ENCODE measurements around the gene TAF13. TPM values are rescaled to one million over a fixed set of nuclear protein-coding genes. Genes with fewer than 3 reads are reported as not detected.
"Not testable (repeated sequence)": the region's sequence is repeated elsewhere in the genome, so short reads cannot be mapped to it uniquely, and the experiment has no call there.

The TAF13 gene
- total RNA-seq, 1 donor from 2014 or later: 24.1 TPM

DNA sequence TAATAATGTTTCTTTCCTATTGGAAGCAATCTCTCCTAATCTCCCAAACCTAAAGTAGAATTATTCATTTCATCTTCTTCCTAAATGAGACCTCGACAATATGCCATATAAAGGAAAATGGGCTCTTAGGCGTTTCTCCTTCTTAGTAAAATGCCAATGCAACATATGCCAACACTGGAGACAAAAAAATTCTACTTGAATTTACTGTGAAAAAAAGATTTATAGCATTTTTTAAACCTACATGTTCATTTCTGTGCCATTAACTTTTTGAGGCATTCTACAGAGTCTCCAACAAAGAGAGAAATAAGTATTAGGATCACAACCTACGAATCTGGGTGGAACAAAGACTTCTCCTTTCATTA, 35.2 kb downstream of the TAF13 start:
- peak overlapping the region; percentile 92 for H3K27ac Mint-ChIP-seq
- DNase-seq (ENCODE audit: low spot score, unreplicated experiment): no peak
- TF ChIP-seq, protein P1, sequence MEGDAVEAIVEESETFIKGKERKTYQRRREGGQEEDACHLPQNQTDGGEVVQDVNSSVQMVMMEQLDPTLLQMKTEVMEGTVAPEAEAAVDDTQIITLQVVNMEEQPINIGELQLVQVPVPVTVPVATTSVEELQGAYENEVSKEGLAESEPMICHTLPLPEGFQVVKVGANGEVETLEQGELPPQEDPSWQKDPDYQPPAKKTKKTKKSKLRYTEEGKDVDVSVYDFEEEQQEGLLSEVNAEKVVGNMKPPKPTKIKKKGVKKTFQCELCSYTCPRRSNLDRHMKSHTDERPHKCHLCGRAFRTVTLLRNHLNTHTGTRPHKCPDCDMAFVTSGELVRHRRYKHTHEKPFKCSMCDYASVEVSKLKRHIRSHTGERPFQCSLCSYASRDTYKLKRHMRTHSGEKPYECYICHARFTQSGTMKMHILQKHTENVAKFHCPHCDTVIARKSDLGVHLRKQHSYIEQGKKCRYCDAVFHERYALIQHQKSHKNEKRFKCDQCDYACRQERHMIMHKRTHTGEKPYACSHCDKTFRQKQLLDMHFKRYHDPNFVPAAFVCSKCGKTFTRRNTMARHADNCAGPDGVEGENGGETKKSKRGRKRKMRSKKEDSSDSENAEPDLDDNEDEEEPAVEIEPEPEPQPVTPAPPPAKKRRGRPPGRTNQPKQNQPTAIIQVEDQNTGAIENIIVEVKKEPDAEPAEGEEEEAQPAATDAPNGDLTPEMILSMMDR (IDR thresholded peaks at IDR 0.05; ENCODE audit: unreplicated experiment): no peak

DNA sequence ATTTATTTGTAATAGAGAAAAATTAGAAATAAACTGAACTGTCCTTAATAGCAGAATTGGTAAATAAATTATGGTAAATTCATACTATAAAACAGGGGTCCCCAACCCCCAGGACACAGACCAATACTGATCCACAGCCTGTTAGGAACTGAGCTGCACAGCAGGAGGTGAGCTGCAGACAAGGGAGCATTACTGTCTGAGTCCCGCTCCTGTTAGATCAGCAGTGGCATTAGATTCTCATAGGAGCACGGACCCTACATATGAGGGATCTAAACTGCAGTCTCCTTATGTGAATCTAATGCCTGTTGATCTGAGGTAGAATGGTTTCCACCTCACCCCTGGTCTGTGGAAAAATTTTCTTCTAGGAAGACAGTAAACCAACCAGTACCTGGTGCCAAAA, 41.4 kb downstream of the TAF13 start:
- Mint-ChIP-seq H3K4me3 (ENCODE audit: low read depth) (no peak overlapping the region), H3K4me1 (ENCODE audit: low read depth) (no peaks in the 10 kb centered on the region), H3K27ac (no peak overlapping the region), H3K9me3 (ENCODE audit: low read depth) (no peaks in the 10 kb centered on the region), H3K27me3 (no peaks in the 10 kb centered on the region), H3K36me3 (ENCODE audit: insufficient read depth) (no peaks in the 10 kb centered on the region)
- DNase-seq (ENCODE audit: low spot score, unreplicated experiment): no peak
- TF ChIP-seq, protein P1 (IDR thresholded peaks at IDR 0.05; ENCODE audit: unreplicated experiment): no peak

More for the DNA sequence above, 35.2 kb downstream of the TAF13 start:
- peaks cover 6% of the 10 kb centered on the region for H3K4me1 Mint-ChIP-seq (ENCODE audit: low read depth)
- peak overlapping the region; percentile 85 for H3K4me3 Mint-ChIP-seq (ENCODE audit: low read depth)
- no peaks in the 10 kb centered on the region for H3K27me3 Mint-ChIP-seq
- H3K9me3 Mint-ChIP-seq (ENCODE audit: low read depth): no peaks in the 10 kb centered on the region
- H3K36me3 Mint-ChIP-seq (ENCODE audit: insufficient read depth): no peaks in the 10 kb centered on the region

DNA sequence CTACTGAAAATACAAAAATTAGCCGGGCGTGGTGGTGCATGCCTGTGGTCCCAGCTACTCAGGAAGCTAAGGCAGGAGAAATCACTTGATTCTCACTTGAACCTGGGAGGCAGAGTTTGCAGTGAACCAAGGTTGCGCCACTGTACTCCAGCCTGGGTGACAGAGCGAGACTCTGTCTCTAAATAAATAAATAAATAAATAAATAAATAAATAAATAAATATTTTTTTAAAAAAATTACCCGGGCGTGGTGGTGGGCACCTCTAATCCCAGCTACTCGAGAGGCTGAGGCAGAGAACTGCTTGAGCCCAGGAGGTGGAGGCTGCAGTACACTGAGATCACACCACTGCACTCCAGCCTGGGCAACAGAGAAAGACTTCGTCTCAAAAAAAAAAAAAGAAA, 46.3 kb downstream of the TAF13 start:
- not testable (repeated sequence) for H3K27me3 Mint-ChIP-seq; H3K36me3 Mint-ChIP-seq (ENCODE audit: insufficient read depth); DNase-seq (ENCODE audit: low spot score, unreplicated experiment); H3K4me3 Mint-ChIP-seq (ENCODE audit: low read depth); H3K4me1 Mint-ChIP-seq (ENCODE audit: low read depth); H3K27ac Mint-ChIP-seq; H3K9me3 Mint-ChIP-seq (ENCODE audit: low read depth)

DNA sequence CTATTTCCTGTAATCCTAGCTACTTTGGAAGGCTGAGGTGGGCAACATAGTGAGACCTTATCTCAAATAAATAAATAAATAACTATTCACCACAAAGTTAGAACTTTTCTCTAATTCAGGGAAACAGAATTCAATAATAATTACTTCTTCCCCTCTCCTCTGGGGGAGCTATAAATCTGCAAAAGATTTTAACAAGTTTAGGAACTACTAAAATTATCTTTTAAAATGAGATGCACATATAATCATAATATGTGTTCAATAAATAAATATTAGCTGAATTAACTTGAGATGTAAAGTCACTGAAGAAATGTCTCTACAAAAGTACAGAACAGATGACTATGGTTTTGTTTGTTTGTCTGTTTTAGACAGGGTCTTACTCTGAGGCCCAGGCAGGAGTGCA, 48.0 kb downstream of the TAF13 start:
- H3K4me1 Mint-ChIP-seq (ENCODE audit: low read depth): no peaks in the 10 kb centered on the region
- DNase-seq (ENCODE audit: low spot score, unreplicated experiment): no peak
- H3K27me3 Mint-ChIP-seq: no peaks in the 10 kb centered on the region
- H3K36me3 Mint-ChIP-seq (ENCODE audit: insufficient read depth): no peaks in the 10 kb centered on the region
- no peaks in the 10 kb centered on the region for H3K9me3 Mint-ChIP-seq (ENCODE audit: low read depth)
- H3K27ac Mint-ChIP-seq: no peak overlapping the region
- no peak overlapping the region for H3K4me3 Mint-ChIP-seq (ENCODE audit: low read depth)
- TF ChIP-seq, protein P1 (IDR thresholded peaks at IDR 0.05; ENCODE audit: unreplicated experiment): peak; percentile 22

DNA sequence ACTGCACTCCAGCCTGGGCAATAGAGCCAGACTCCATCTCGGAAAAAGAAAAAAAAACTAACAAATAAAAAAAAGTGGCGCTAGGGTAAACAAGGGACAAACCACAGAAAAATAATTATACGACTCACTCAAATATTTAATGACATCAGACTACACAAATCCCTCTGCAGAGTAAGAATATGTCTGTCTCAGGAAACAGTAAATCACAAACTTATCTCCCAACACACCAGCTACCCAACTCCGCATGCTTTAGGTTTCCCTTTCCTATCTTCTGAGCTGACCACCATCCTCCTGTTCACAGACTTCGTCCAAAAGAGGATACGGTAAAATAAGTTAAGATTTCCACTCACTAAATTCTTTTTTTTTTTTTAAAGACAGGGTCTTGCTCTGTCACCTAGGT, 50.1 kb downstream of the TAF13 start:
- Mint-ChIP-seq H3K4me3 (ENCODE audit: low read depth) (no peak overlapping the region), H3K27ac (no peak overlapping the region), H3K27me3 (no peaks in the 10 kb centered on the region), H3K9me3 (ENCODE audit: low read depth) (no peaks in the 10 kb centered on the region), H3K36me3 (ENCODE audit: insufficient read depth) (peaks cover 1% of the 10 kb centered on the region), H3K4me1 (ENCODE audit: low read depth) (no peaks in the 10 kb centered on the region)
- DNase-seq (ENCODE audit: low spot score, unreplicated experiment): no peak
- TF ChIP-seq, protein P1 (IDR thresholded peaks at IDR 0.05; ENCODE audit: unreplicated experiment): no peak

DNA sequence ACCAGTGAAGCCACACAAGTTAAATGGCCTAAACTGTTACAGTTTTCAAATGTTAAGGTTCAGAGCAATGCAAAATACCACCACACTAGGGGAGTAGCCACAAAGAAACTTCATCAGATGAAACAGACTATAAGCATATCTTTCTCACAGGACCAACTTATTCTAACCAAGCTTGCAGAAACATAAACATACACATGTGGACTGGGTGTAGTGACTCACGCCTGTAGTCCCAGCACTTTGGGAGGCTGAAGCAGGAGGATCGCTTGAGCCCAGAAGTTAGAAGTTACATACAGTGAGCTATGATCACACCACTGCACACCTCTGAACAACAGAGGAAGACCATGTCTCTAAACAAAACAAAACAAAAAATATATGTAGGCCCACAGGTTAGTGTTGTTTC, 51.2 kb downstream of the TAF13 start:
- H3K4me3 Mint-ChIP-seq (ENCODE audit: low read depth): no peak overlapping the region
- no peaks in the 10 kb centered on the region for H3K9me3 Mint-ChIP-seq (ENCODE audit: low read depth)
- peak overlapping the region; percentile 64 for H3K27ac Mint-ChIP-seq
- H3K27me3 Mint-ChIP-seq: no peaks in the 10 kb centered on the region
- H3K36me3 Mint-ChIP-seq (ENCODE audit: insufficient read depth): peaks cover 1% of the 10 kb centered on the region
- no peaks in the 10 kb centered on the region for H3K4me1 Mint-ChIP-seq (ENCODE audit: low read depth)
- no peak for DNase-seq (ENCODE audit: low spot score, unreplicated experiment)
- TF ChIP-seq, protein P1 (IDR thresholded peaks at IDR 0.05; ENCODE audit: unreplicated experiment): no peak
